Mucosa of descending colon (tissue), 3 donors: ENCODE data around the gene SPTBN1. TPM values are rescaled to one million over a fixed set of nuclear protein-coding genes. Genes with fewer than 3 reads are reported as not detected.

Experiments
- ATAC-seq: fragments of 200-7000 bp; cut with Tn5 transposase; one replicate; pipeline ENCODE4 v1.9.1; 2020; ENCODE audit warnings: mild to moderate bottlenecking, moderate library complexity
- DNase-seq, 3 donors: peaks; one replicate each; pipeline ENCODE4 v3.0.0-alpha.2; 2020
- H3K36me3 ChIP-seq: fragments of 200-600 bp; one replicate; pipeline ENCODE4 v1.8.0; 2021; ENCODE audit warnings: low read depth, mild to moderate bottlenecking
- H3K4me1 ChIP-seq: fragments of 200-600 bp; one replicate; pipeline ENCODE4 v1.8.0; 2021; ENCODE audit warnings: low read depth, mild to moderate bottlenecking
- H3K4me3 ChIP-seq: fragments of 200-600 bp; one replicate; pipeline ENCODE4 v1.8.0; 2021; ENCODE audit warnings: mild to moderate bottlenecking
- H3K9me3 ChIP-seq: fragments of 200-600 bp; one replicate; pipeline ENCODE4 v1.8.0; 2021; ENCODE audit warnings: mild to moderate bottlenecking
- intact Hi-C, 2 donors: fragments of 100-400 bp; cut with DNase I in 1 of 2; cut with micrococcal nuclease in 1 of 2; formaldehyde crosslinking; loops; one replicate each; pipeline versions ENCODE4 v1.11.0 to v1.11.1; 2022; cut with DNase I, micrococcal nuclease
- total RNA-seq, 3 donors: library from RNA; stranded (reverse); fragmentation: NEBNext Ultra II Directional in 2 of 3; extraction: Animal tissue kit (Norgen Biotek cat#: 25700) in 2 of 3; gene quantifications; one replicate each; pipeline versions ENCODE4 v1.2.1 to v1.2.4, GENCODE V29; 2021 to 2023
- TF ChIP-seq, protein P1 (sequence below): fragments of 200-600 bp; IDR thresholded peaks from one replicate; pipeline ENCODE4 v1.8.0; 2022; ENCODE audit warnings: antibody characterized with exemption, mild to moderate bottlenecking
- donor health status: DM: no; HTN: no; CAD: no; lungs with moderate emphysema.
- donor health status: DM: no; HTN: no; CAD: no.
- donor health status: DM: no; HTN: yes; CAD: no.

SPTBN1 gene
- total RNA-seq, 3 donors from 2014 or later = 237 to 396 (median 392) TPM

DNA sequence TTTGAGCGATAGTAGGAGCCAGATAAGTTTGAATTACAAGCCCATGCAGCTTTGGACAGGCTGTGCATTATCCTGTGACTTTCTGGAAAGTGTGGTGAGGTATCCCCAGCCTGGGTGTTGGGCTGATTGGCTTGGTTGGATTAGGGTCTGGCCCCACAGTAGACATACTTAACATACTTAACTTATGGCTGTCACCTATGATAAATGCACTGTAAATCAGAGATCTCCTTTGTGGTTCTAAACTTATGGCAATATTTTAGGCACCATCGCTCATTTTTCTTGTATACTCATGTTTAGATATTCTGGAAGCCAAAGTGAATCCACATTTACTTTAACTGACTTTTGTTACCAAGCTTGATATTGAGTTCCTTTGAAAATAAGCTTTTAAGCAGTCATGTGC, 54.8 kb downstream of the SPTBN1 start:
- Histone ChIP-seq H3K4me3 (no peak overlapping the region), H3K9me3 (no peaks in the 10 kb centered on the region), H3K36me3 (no peaks in the 10 kb centered on the region), H3K4me1 (no peaks in the 10 kb centered on the region)
- TF ChIP-seq, protein P1, sequence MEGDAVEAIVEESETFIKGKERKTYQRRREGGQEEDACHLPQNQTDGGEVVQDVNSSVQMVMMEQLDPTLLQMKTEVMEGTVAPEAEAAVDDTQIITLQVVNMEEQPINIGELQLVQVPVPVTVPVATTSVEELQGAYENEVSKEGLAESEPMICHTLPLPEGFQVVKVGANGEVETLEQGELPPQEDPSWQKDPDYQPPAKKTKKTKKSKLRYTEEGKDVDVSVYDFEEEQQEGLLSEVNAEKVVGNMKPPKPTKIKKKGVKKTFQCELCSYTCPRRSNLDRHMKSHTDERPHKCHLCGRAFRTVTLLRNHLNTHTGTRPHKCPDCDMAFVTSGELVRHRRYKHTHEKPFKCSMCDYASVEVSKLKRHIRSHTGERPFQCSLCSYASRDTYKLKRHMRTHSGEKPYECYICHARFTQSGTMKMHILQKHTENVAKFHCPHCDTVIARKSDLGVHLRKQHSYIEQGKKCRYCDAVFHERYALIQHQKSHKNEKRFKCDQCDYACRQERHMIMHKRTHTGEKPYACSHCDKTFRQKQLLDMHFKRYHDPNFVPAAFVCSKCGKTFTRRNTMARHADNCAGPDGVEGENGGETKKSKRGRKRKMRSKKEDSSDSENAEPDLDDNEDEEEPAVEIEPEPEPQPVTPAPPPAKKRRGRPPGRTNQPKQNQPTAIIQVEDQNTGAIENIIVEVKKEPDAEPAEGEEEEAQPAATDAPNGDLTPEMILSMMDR = no peak
- ATAC-seq (no peak), DNase-seq (no peak)
- intact Hi-C loops = no loop called here

DNA sequence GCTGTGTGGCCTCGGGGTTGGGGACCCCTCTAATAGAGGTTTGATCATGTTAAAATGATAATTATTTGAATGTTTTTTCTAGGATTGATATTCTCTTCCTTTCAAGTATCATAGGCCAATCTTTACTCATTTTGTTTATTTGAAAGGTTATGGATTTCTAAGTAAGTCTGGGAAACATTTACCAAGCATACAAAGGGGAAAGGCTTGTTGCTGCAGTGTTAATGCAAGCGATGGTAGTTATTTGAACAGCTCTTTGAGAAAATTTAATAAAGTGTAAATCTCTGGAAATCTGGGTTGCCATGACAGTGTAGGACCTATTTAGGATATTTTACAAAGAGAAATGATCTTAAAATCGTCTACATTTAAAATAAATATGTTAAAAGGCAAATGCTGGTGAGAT, 56.1 kb downstream of the SPTBN1 start:
- ATAC-seq (no peak), DNase-seq (no peak)
- TF ChIP-seq, protein P1 = no peak
- Histone ChIP-seq H3K9me3 (no peaks in the 10 kb centered on the region), H3K4me1 (no peaks in the 10 kb centered on the region), H3K36me3 (no peaks in the 10 kb centered on the region), H3K4me3 (no peak overlapping the region)
- intact Hi-C loops = no loop called here

DNA sequence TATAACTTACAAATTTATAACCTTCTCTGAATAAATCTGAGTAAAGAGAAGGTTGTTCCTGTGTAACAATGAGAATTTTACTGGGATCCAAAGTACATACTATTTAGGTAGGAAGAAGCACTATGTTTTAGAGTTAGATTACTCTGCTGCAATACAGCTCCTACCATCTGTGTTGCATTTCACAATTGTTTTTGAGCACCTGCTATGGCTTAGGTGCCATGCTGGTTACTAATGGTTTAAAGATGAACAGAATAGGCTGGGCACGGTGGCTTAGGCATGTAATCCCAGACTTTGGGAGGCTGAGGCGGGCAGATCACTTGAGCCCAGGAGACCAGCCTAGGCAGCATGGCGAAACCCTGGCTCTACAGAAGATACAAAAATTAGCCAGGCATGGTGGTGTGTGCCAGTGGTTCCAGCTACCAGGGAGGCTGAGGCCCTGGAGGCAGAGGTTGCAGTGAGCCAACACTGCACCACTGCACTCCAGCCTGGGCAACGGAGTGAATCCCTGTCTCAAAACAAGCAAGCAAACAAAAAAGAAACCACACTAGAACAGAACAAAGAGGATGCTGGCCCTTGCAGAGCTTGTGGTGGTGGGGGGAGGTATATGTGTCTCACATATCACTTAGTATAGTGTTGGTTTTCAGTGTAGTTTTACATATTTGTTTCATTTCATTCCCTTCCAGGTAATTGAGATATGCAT, 56.7 kb downstream of the SPTBN1 start:
- intact Hi-C loops = no loop called here
- Histone ChIP-seq H3K36me3 (no peaks in the 10 kb centered on the region), H3K9me3 (no peaks in the 10 kb centered on the region), H3K4me3 (no peak overlapping the region), H3K4me1 (no peaks in the 10 kb centered on the region)
- TF ChIP-seq, protein P1 = no peak
- no peak for DNase-seq
- ATAC-seq = no peak

DNA sequence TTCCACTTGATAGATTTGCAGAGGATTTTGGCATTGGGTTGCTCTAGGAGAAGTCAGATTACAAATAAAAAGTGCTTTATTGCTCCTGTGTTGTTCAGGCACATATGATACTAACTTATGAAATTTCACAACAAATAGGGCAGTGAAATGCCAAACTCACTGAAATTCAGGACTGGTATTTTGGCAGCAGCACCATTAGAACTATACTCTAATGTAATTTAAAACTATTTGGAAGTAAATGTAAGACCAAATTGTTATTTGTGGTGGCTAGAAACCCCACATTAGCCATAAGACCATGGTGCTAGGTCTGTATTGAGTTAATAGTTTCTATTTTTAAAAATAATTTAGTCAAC, 57.2 kb downstream of the SPTBN1 start:
- TF ChIP-seq, protein P1 = no peak
- no peaks in the 10 kb centered on the region for H3K36me3 ChIP-seq
- H3K4me1 ChIP-seq = no peaks in the 10 kb centered on the region
- ATAC-seq (no peak), DNase-seq (no peak)
- no peaks in the 10 kb centered on the region for H3K9me3 ChIP-seq
- no peak overlapping the region for H3K4me3 ChIP-seq
- intact Hi-C loops = no loop called here

DNA sequence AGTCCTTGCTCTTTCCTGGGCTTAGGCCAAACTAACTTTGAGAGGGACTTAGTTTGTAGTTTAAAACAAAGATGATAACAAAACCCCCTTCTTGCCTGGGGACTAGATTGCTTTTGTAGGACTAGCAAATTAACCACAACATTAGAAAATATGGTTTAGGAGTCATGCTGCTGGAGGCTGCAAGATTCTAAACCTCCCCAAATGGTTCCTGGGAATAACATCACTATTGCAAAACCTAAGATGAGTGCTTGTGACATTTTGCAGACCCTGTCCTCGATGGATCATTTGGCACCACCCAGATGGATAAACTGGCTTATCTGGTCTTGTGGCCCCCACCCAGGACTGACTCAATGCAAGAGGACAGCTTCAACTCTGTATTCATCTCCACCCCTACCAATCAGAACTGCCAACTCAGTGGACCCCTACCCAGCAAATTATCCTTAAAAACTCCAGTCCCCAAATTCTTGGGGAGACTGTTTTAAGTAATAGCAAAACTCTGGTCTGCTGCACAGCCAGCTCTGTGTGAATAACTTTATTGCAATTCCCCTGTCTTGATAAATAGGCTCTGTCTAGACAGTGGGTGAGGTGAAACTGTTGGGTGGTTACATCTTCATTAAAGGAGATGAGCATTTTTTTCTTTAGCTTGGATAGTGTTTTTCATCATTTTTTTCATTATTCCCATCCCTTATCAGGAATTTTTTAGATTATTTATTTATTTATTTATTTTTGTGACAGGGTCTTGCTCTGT, 58.9 kb downstream of the SPTBN1 start:
- TF ChIP-seq, protein P1 = no peak
- intact Hi-C loops = no loop called here
- DNase-seq (no peak), ATAC-seq (no peak)
- H3K9me3 ChIP-seq = no peaks in the 10 kb centered on the region
- H3K4me1 ChIP-seq = no peaks in the 10 kb centered on the region
- H3K4me3 ChIP-seq = no peak overlapping the region
- H3K36me3 ChIP-seq = no peaks in the 10 kb centered on the region
